HEK293 (cell line): ENCODE data around the gene CAPN5.

Experiments used
- CTCF ChIA-PET: fragments of 350-600 bp; formaldehyde crosslinking; extraction: SDS; loops from one replicate; lab custom pipeline; 2021; ENCODE audit warnings: antibody characterized with exemption; lab: Yijun Ruan, JAX
- POLR2A ChIA-PET: fragments of 300-600 bp; formaldehyde crosslinking; extraction: SDS; loops from one replicate; lab custom pipeline; 2020; ENCODE audit warnings: antibody characterized with exemption, inconsistent platforms; lab: Yijun Ruan, JAX
- H3K27ac ChIP-seq: fragments of 200-500 bp; sonication (Bioruptor generic); 2 replicates; pipeline ENCODE4 v1.5.1; 2014; ENCODE audit warnings: low read depth, low read length, control low read depth, inconsistent platforms; ENCODE audit errors: extremely low read depth
- H3K36me3 ChIP-seq, 2 experiments: fragments of 200-500 bp in 1 of 2; sonication (Bioruptor generic) in 1 of 2; 1 replicate in 1 of 2; 2 replicates in 1 of 2; pipeline ENCODE4 v1.5.1; 2014 to 2017; ENCODE audit warnings: inconsistent platforms in 2 of 2, low read length in 2 of 2; ENCODE audit not compliant: control insufficient read depth in 2 of 2, insufficient read depth in 1 of 2
- H3K4me1 ChIP-seq: fragments of 200-500 bp; sonication (Bioruptor generic); 2 replicates; pipeline ENCODE4 v1.5.1; 2014; ENCODE audit warnings: mild to moderate bottlenecking, low read length, inconsistent platforms; ENCODE audit not compliant: control insufficient read depth, insufficient read depth
- H3K4me3 ChIP-seq: 2 replicates; pipeline ENCODE4 v1.5.1; 2011; ENCODE audit warnings: low read depth, mild to moderate bottlenecking, control low read depth, low read length, moderate library complexity
- H3K9me3 ChIP-seq: fragments of 200-500 bp; sonication (Bioruptor generic); 2 replicates; pipeline ENCODE4 v1.5.1; 2014; ENCODE audit warnings: low read depth, low read length, inconsistent platforms; ENCODE audit not compliant: control insufficient read depth, insufficient read depth
- GLIS1 ChIP-seq: fragments of 450-650 bp; formaldehyde crosslinking; IDR thresholded peaks from 2 replicates; pipeline ENCODE4 v1.5.1; 2016; ENCODE audit warnings: missing biosample characterization, missing genetic modification characterization
- GLIS2 ChIP-seq: fragments of 450-650 bp; formaldehyde crosslinking; IDR thresholded peaks from 2 replicates; pipeline ENCODE4 v1.5.1; 2016; ENCODE audit warnings: missing biosample characterization, missing genetic modification characterization
- OSR2 ChIP-seq: fragments of 450-650 bp; formaldehyde crosslinking; IDR thresholded peaks from 2 replicates; pipeline ENCODE4 v1.5.1; 2016; ENCODE audit warnings: missing biosample characterization, missing genetic modification characterization
- REST ChIP-seq: fragments of 450-650 bp; formaldehyde crosslinking; IDR thresholded peaks from 2 replicates; pipeline ENCODE4 v1.5.1; 2016; ENCODE audit warnings: missing biosample characterization, missing genetic modification characterization
- SALL2 ChIP-seq: fragments of 450-650 bp; formaldehyde crosslinking; IDR thresholded peaks from 2 replicates; pipeline ENCODE4 v1.5.0; 2017; ENCODE audit warnings: missing biosample characterization, mild to moderate bottlenecking, missing genetic modification characterization, borderline replicate concordance
- WT1 ChIP-seq: fragments of 450-650 bp; formaldehyde crosslinking; IDR thresholded peaks from 2 replicates; pipeline ENCODE4 v1.5.1; 2016; ENCODE audit warnings: missing biosample characterization, missing genetic modification characterization
- ZFP3 ChIP-seq: fragments of 450-650 bp; formaldehyde crosslinking; IDR thresholded peaks from 2 replicates; pipeline ENCODE4 v1.5.1; 2016; ENCODE audit warnings: low read depth, missing biosample characterization, missing genetic modification characterization
- ZFP37 ChIP-seq: fragments of 450-650 bp; formaldehyde crosslinking; IDR thresholded peaks from 2 replicates; pipeline ENCODE4 v1.5.1; 2016; ENCODE audit warnings: missing biosample characterization, missing genetic modification characterization
- ZNF112 ChIP-seq: fragments of 450-650 bp; formaldehyde crosslinking; IDR thresholded peaks from 2 replicates; pipeline ENCODE4 v1.5.0; 2017; ENCODE audit warnings: missing biosample characterization, missing genetic modification characterization
- ZNF133 ChIP-seq: fragments of 450-650 bp; formaldehyde crosslinking; IDR thresholded peaks from 2 replicates; pipeline ENCODE4 v1.5.1; 2016; ENCODE audit warnings: missing biosample characterization, missing genetic modification characterization
- ZNF157 ChIP-seq: fragments of 450-650 bp; formaldehyde crosslinking; IDR thresholded peaks from 2 replicates; pipeline ENCODE4 v1.5.1; 2016; ENCODE audit warnings: missing biosample characterization, missing genetic modification characterization
- ZNF202 ChIP-seq: fragments of 450-650 bp; formaldehyde crosslinking; IDR thresholded peaks from 2 replicates; pipeline ENCODE4 v1.5.1; 2016; ENCODE audit warnings: missing biosample characterization, missing genetic modification characterization, borderline replicate concordance
- ZNF211 ChIP-seq: fragments of 450-650 bp; formaldehyde crosslinking; IDR thresholded peaks from 2 replicates; pipeline ENCODE4 v1.5.1; 2016; ENCODE audit warnings: low read depth, missing biosample characterization, missing genetic modification characterization
- ZNF223 ChIP-seq: fragments of 450-650 bp; formaldehyde crosslinking; IDR thresholded peaks from 2 replicates; pipeline ENCODE4 v1.5.1; 2016; ENCODE audit warnings: missing biosample characterization, missing genetic modification characterization
- ZNF248 ChIP-seq: fragments of 450-650 bp; formaldehyde crosslinking; IDR thresholded peaks from 2 replicates; pipeline ENCODE4 v1.5.1; 2017; ENCODE audit warnings: missing biosample characterization, missing genetic modification characterization
- ZNF341 ChIP-seq: fragments of 450-650 bp; formaldehyde crosslinking; IDR thresholded peaks from 2 replicates; pipeline ENCODE4; 2016; ENCODE audit warnings: low read depth, missing biosample characterization, missing genetic modification characterization
- ZNF350 ChIP-seq: fragments of 450-650 bp; formaldehyde crosslinking; IDR thresholded peaks from 2 replicates; pipeline ENCODE4 v1.5.0; 2017; ENCODE audit warnings: missing biosample characterization, mild to moderate bottlenecking, missing genetic modification characterization
- ZNF37A ChIP-seq: fragments of 450-650 bp; IDR thresholded peaks from 2 replicates; pipeline ENCODE4 v1.5.1; 2018; ENCODE audit warnings: missing biosample characterization, missing genetic modification characterization
- ZNF398 ChIP-seq: fragments of 450-650 bp; formaldehyde crosslinking; IDR thresholded peaks from 2 replicates; pipeline ENCODE4 v1.5.1; 2017; ENCODE audit warnings: missing biosample characterization, missing genetic modification characterization
- ZNF548 ChIP-seq: fragments of 450-650 bp; formaldehyde crosslinking; IDR thresholded peaks from 2 replicates; pipeline ENCODE4 v1.5.1; 2016; ENCODE audit warnings: missing biosample characterization, missing genetic modification characterization
- ZNF558 ChIP-seq: fragments of 450-650 bp; formaldehyde crosslinking; IDR thresholded peaks from 2 replicates; pipeline ENCODE4 v1.5.1; 2016; ENCODE audit warnings: missing biosample characterization, missing genetic modification characterization
- ZNF626 ChIP-seq: fragments of 450-650 bp; sonication (Bioruptor Pico); formaldehyde crosslinking; IDR thresholded peaks from 2 replicates; pipeline ENCODE4 v1.5.1; 2018; ENCODE audit warnings: missing biosample characterization, missing genetic modification characterization, inconsistent platforms
- ZNF785 ChIP-seq: fragments of 450-650 bp; formaldehyde crosslinking; IDR thresholded peaks from 2 replicates; pipeline ENCODE4 v1.5.1; 2016; ENCODE audit warnings: missing biosample characterization, missing genetic modification characterization
- ZNF791 ChIP-seq: fragments of 450-650 bp; formaldehyde crosslinking; IDR thresholded peaks from 2 replicates; pipeline ENCODE4 v1.5.1; 2016; ENCODE audit warnings: missing biosample characterization, missing genetic modification characterization
- TF ChIP-seq, protein P1 (sequence below): fragments of 450-650 bp; formaldehyde crosslinking; IDR thresholded peaks from 2 replicates; pipeline ENCODE4 v1.5.1; 2016; ENCODE audit warnings: missing biosample characterization, missing genetic modification characterization
- TF ChIP-seq, protein P2 (sequence below): fragments of 450-650 bp; formaldehyde crosslinking; conservative IDR thresholded peaks from 2 replicates; pipeline ENCODE4 v1.5.1; 2016; ENCODE audit warnings: low read depth, missing biosample characterization, missing genetic modification characterization
- TF ChIP-seq, protein P3 (sequence below): sonication (generic); formaldehyde crosslinking; IDR thresholded peaks from 2 replicates; pipeline ENCODE4 v1.8.1; 2022; ENCODE audit warnings: mild to moderate bottlenecking, moderate library complexity, missing genetic modification reagents

Gene CAPN5

DNA sequence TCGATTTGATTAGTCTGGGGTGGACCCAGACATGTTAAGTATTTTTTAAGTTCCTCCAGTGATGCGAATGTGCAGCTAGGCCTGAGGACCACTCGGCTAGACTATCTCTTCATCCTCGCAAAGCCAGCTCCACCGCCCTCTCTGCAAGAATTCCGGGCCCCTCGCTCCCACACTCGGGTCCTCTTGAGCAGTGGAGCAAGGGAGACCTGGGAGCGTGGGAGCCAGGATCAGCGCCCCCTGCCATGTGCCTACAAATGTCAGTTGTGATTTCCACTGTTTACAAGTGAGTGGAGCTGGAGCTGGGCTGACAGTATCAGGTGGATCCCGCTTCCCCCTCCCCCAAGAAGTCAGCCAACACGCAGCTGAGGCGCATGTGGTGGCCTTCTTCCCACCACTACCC is 25.9 kb upstream of the CAPN5 start:
- Histone ChIP-seq H3K4me1 (peaks cover 4% of the 10 kb centered on the region; the same call in 1 of the 2 replicates), H3K27ac (no peak overlapping the region), H3K9me3 (no peaks in the 10 kb centered on the region), H3K4me3 (no peak overlapping the region), H3K36me3 (no peaks in the 10 kb centered on the region)
- CTCF ChIA-PET: interaction anchor here (0.5 to 2.4 kb wide), 3 partner anchors 30 to 91 kb away, joined by 3 to 11 read pairs (median 3); no protein-coding TSS in a partner anchor
- POLR2A ChIA-PET: no interaction called here
- TF ChIP-seq ZNF37A (tag by site-specific recombination) (no peak), GLIS2 (no peak), ZFP3 (tag by site-specific recombination) (no peak), ZNF626 (tag by site-specific recombination) (no peak), ZNF211 (tag by site-specific recombination) (no peak), WT1 (no peak), ZFP37 (tag by site-specific recombination) (no peak), ZNF223 (tag by site-specific recombination) (no peak), ZNF248 (no peak), GLIS1 (tag by site-specific recombination) (no peak), ZNF350 (tag by site-specific recombination) (no peak), ZNF112 (tag by site-specific recombination) (no peak), ZNF341 (tag by site-specific recombination) (no peak)
- TF ChIP-seq, protein P1, sequence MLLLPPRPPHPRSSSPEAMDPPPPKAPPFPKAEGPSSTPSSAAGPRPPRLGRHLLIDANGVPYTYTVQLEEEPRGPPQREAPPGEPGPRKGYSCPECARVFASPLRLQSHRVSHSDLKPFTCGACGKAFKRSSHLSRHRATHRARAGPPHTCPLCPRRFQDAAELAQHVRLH: no peak
- TF ChIP-seq, protein P2, sequence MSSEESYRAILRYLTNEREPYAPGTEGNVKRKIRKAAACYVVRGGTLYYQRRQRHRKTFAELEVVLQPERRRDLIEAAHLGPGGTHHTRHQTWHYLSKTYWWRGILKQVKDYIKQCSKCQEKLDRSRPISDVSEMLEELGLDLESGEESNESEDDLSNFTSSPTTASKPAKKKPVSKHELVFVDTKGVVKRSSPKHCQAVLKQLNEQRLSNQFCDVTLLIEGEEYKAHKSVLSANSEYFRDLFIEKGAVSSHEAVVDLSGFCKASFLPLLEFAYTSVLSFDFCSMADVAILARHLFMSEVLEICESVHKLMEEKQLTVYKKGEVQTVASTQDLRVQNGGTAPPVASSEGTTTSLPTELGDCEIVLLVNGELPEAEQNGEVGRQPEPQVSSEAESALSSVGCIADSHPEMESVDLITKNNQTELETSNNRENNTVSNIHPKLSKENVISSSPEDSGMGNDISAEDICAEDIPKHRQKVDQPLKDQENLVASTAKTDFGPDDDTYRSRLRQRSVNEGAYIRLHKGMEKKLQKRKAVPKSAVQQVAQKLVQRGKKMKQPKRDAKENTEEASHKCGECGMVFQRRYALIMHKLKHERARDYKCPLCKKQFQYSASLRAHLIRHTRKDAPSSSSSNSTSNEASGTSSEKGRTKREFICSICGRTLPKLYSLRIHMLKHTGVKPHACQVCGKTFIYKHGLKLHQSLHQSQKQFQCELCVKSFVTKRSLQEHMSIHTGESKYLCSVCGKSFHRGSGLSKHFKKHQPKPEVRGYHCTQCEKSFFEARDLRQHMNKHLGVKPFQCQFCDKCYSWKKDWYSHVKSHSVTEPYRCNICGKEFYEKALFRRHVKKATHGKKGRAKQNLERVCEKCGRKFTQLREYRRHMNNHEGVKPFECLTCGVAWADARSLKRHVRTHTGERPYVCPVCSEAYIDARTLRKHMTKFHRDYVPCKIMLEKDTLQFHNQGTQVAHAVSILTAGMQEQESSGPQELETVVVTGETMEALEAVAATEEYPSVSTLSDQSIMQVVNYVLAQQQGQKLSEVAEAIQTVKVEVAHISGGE (tag by site-specific recombination): no peak
- TF ChIP-seq, protein P3, sequence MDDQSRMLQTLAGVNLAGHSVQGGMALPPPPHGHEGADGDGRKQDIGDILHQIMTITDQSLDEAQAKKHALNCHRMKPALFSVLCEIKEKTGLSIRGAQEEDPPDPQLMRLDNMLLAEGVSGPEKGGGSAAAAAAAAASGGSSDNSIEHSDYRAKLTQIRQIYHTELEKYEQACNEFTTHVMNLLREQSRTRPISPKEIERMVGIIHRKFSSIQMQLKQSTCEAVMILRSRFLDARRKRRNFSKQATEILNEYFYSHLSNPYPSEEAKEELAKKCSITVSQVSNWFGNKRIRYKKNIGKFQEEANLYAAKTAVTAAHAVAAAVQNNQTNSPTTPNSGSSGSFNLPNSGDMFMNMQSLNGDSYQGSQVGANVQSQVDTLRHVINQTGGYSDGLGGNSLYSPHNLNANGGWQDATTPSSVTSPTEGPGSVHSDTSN: no peak

GRCh38 chr11:77042111-77042726 is 24.6 kb upstream of the CAPN5 start:
- TF ChIP-seq SALL2 (tag by site-specific recombination): no peak
- no peak for TF ChIP-seq ZNF157 (tag by site-specific recombination)
- no peak for TF ChIP-seq ZNF558 (tag by site-specific recombination)
- no peak for TF ChIP-seq ZNF133 (tag by site-specific recombination)
- no peak for TF ChIP-seq OSR2 (tag by site-specific recombination)
- no peak for TF ChIP-seq ZNF791 (tag by site-specific recombination)
- TF ChIP-seq ZNF202: no peak
- TF ChIP-seq ZNF548 (tag by site-specific recombination): no peak
- TF ChIP-seq ZNF398 (tag by site-specific recombination): no peak
- no peak for TF ChIP-seq REST (tag by site-specific recombination)
- no peak for TF ChIP-seq ZNF785 (tag by site-specific recombination)
- TF ChIP-seq, all 188 proteins: peak for 0
- POLR2A ChIA-PET: no interaction called here
- no peaks in the 10 kb centered on the region for H3K4me1 ChIP-seq
- no peak overlapping the region for H3K27ac ChIP-seq
- no peaks in the 10 kb centered on the region for H3K9me3 ChIP-seq
- no peaks in the 10 kb centered on the region for H3K36me3 ChIP-seq
- CTCF ChIA-PET: interaction anchor here (0.9 to 1.2 kb wide), 2 partner anchors 72 to 124 kb away, joined by 3 to 7 read pairs; no protein-coding TSS in a partner anchor
- no peak overlapping the region for H3K4me3 ChIP-seq
